ENCODE data around the gene ACTL7A.

Gene ACTL7A

DNA sequence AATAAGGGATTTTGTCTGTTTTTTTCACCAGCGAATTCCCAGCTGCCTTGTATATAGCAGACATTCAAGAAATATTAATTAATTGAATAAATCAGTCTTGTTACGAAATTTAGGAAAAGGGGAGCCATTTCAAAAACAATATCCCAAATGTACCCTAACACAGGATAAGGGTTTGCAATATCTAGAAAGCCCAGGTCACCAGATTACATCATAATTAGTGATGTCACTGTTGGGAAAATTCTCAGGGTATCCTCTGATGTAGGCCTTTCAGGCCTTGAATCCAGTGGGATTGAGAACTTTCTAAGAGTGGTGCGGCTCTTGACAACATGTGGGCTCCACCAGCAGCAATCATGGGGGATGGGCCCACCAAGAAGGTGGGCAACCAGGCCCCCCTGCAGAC is at the start of gene ACTL7A:
Gene ACTL7A, plus strand, starts transcription at position 270 of the 400 bp plus-strand sequence. Its CDS starts 57 bp downstream, at position 327.
- no peak within 1 kb of the TSS for H3K4me3 ChIP-seq (ENCODE audit: low read depth, low read length)
- no peak for TF ChIP-seq CTCF (IDR thresholded peaks at IDR 0.05; ENCODE audit: low read depth, low read length)

GRCh38 chr9:108812396-108813025 is 49.6 kb upstream of the ACTL7A start:
- H3K4me3 ChIP-seq (ENCODE audit: low read depth, low read length), result no peak overlapping the region
- TF ChIP-seq CTCF (IDR thresholded peaks at IDR 0.05; ENCODE audit: low read depth, low read length), result no peak

GRCh38 chr9:108813951-108814601 is 48.0 kb upstream of the ACTL7A start:
- no peak for TF ChIP-seq CTCF (IDR thresholded peaks at IDR 0.05; ENCODE audit: low read depth, low read length)
- H3K4me3 ChIP-seq (ENCODE audit: low read depth, low read length), result no peak overlapping the region

DNA sequence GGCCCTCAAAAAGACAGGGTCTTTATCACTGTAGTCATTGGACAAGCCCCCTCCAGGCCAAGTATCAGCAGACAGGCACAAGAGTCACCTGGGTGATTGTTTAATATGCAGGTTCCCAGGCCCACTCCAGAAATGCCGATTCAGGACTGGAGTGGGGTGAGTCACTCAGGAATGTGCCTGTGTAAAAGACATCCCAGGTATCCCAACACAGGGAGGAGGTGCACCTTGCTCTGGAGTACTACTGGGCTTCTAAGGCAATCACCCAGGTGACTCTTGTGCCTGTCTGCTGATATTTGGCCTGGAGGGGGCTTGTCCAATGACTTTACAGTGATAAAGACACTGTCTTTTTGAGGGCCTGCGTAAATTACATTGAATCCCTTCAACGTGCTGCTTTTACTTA is 46.9 kb upstream of the ACTL7A start:
- TF ChIP-seq CTCF (IDR thresholded peaks at IDR 0.05; ENCODE audit: low read depth, low read length), result no peak
- H3K4me3 ChIP-seq (ENCODE audit: low read depth, low read length), result no peak overlapping the region

DNA sequence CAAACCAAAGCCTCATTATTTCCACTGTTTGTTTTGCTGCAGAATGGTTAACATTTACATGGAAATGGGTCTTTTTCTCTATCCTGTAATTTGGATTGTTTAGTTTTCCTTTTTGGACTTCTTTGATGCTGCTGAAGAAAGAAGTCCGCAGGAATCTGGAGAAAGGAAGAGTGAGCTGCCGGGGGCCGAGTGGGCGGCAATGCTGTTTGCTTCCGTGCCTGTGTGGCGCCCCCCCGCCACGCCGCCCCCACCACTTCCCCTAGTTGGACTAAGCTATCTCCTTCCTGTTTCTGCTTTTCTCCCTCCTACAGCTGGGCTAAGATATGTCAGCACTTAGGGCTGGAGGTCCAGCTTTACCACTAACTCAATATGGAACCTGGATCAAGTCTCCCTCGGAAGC is 46.0 kb upstream of the ACTL7A start:
- no peak for TF ChIP-seq CTCF (IDR thresholded peaks at IDR 0.05; ENCODE audit: low read depth, low read length)
- no peak overlapping the region for H3K4me3 ChIP-seq (ENCODE audit: low read depth, low read length)

DNA sequence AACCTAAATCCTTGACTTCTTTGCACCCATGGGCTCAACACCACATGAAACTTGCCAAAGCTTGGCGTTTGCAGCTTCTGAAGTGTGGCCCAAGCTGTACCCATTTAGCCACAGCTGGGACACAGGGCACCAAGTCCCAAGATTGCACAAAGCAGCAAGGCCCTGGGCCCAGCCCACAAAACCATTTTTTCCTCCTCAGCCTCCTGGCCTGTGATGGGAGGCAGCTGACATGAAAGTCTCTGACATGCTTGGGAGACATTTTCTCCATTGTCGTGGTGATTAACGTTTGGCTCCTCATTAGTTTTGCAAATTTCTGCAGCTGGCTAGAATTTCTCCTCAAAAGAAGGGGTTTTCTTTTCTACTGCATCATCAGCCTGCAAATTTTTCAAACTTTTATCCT is 38.2 kb upstream of the ACTL7A start:
- no peak overlapping the region for H3K4me3 ChIP-seq (ENCODE audit: low read depth, low read length)
- TF ChIP-seq CTCF (IDR thresholded peaks at IDR 0.05; ENCODE audit: low read depth, low read length), result no peak

- no peak for TF ChIP-seq CTCF (IDR thresholded peaks at IDR 0.05; ENCODE audit: low read depth, low read length)
- H3K4me3 ChIP-seq (ENCODE audit: low read depth, low read length), result no peak overlapping the region
These were observed 31.8 kb upstream of the ACTL7A start for GRCh38 chr9:108830272-108830671.
